CD4-positive, alpha-beta T cell (primary cell): ENCODE data around the gene TBC1D19. TPM values are rescaled to one million over a fixed set of nuclear protein-coding genes. Genes with fewer than 3 reads are reported as not detected.

Experiments
- ATAC-seq: fragments of 200-7000 bp; cut with Tn5 transposase; one replicate; pipeline ENCODE4 v1.10.0; 2022; ENCODE audit warnings: mild to moderate bottlenecking; ENCODE audit not compliant: poor library complexity
- CTCF ChIA-PET: fragments of 350-600 bp; sonication (Branson Sonifier 250); formaldehyde crosslinking; loops from one replicate; lab custom pipeline; 2021; ENCODE audit warnings: antibody characterized with exemption, inconsistent platforms; lab: Charles Lee
- POLR2A ChIA-PET: fragments of 350-600 bp; sonication (Branson Sonifier 250); formaldehyde crosslinking; loops from one replicate; lab custom pipeline; 2021; ENCODE audit warnings: antibody characterized with exemption, inconsistent platforms; lab: Charles Lee
- DNase-seq, 14 experiments: peaks; one replicate each; pipeline ENCODE4 v3.0.0-alpha.2; 2013 to 2020; ENCODE audit warnings: mixed read lengths in 2 of 14
- H3K27ac ChIP-seq, 2 donors: one replicate each; pipeline versions ENCODE4 v1.5.1 to v1.7.0; 2013; ENCODE audit warnings: low read length in 2 of 2, low read depth in 1 of 2, mild to moderate bottlenecking in 1 of 2
- H3K27me3 ChIP-seq, 2 experiments: 1 replicate in 1 of 2; 2 replicates in 1 of 2; pipeline versions ENCODE4 v1.6.1 to v1.7.0; 2013; ENCODE audit warnings: low read length in 2 of 2, control low read depth in 1 of 2, mild to moderate bottlenecking in 1 of 2, moderate library complexity in 1 of 2; ENCODE audit not compliant: insufficient read depth in 2 of 2, control insufficient read depth in 1 of 2
- H3K36me3 ChIP-seq: one replicate; pipeline ENCODE4 v1.6.1; 2013; ENCODE audit warnings: low read length, control low read depth; ENCODE audit not compliant: insufficient read depth
- H3K4me1 ChIP-seq: one replicate; pipeline ENCODE4 v1.6.1; 2013; ENCODE audit warnings: low read length, control low read depth; ENCODE audit not compliant: insufficient read depth
- H3K4me3 ChIP-seq: one replicate; pipeline ENCODE4 v1.5.1; 2013; ENCODE audit warnings: mild to moderate bottlenecking, low read length, moderate library complexity
- H3K9me3 ChIP-seq, 2 experiments: 1 replicate in 1 of 2; 2 replicates in 1 of 2; pipeline versions ENCODE4 v1.6.1 to v1.7.0; 2013; ENCODE audit warnings: low read length in 2 of 2, mild to moderate bottlenecking in 2 of 2, control low read depth in 1 of 2, moderate library complexity in 1 of 2; ENCODE audit not compliant: control insufficient read depth in 1 of 2, insufficient read depth in 1 of 2
- H3K27ac Mint-ChIP-seq: one replicate; pipeline ENCODE4 v1.8.0; 2020; ENCODE audit warnings: mixed read lengths
- H3K27me3 Mint-ChIP-seq: one replicate; pipeline ENCODE4 v1.8.0; 2021; ENCODE audit warnings: mixed read lengths
- H3K36me3 Mint-ChIP-seq: one replicate; pipeline ENCODE4 v1.8.0; 2021; ENCODE audit warnings: low read depth, mixed read lengths
- H3K4me1 Mint-ChIP-seq: one replicate; pipeline ENCODE4 v1.8.0; 2021; ENCODE audit warnings: low read depth, mixed read lengths
- H3K4me3 Mint-ChIP-seq: one replicate; pipeline ENCODE4 v1.8.0; 2020; ENCODE audit warnings: mild to moderate bottlenecking, mixed read lengths
- H3K9me3 Mint-ChIP-seq: one replicate; pipeline ENCODE4 v1.8.0; 2020; ENCODE audit warnings: mixed read lengths
- CTCF ChIP-seq: fragments of 200-600 bp; IDR thresholded peaks from one replicate; pipeline ENCODE4 v1.8.0; 2022; ENCODE audit warnings: antibody characterized with exemption, mild to moderate bottlenecking
- intact Hi-C, 2 experiments: fragments of 100-400 bp; cut with DNase I in 1 of 2; cut with micrococcal nuclease in 1 of 2; formaldehyde crosslinking; loops; one replicate each; pipeline versions ENCODE4 v1.15.1 to v1.9.0; 2023 to 2025; cut with DNase I, micrococcal nuclease
- total RNA-seq, 174 experiments: library from RNA in 2 of 174; stranded (reverse) in 2 of 174; gene quantifications; one replicate each; pipeline ENCODE4 v1.2.3 and lab custom pipeline; 2021 to 2026

Gene TBC1D19
- total RNA-seq, 2 experiments from 2014 or later = 4.0 to 4.8 TPM

- H3K4me3 Mint-ChIP-seq = no peak overlapping the region
- intact Hi-C loops = no loop called here
Observed at GRCh38 chr4:26749867-26750266, 166.0 kb downstream of the TBC1D19 start.

GRCh38 chr4:26751004-26751403 is 167.1 kb downstream of the TBC1D19 start:
- no peak for DNase-seq
- ATAC-seq = no peak
- H3K9me3 ChIP-seq = no peaks in the 10 kb centered on the region
- Mint-ChIP-seq H3K4me1 (no peaks in the 10 kb centered on the region), H3K27ac (no peak overlapping the region), H3K9me3 (no peaks in the 10 kb centered on the region), H3K36me3 (peaks cover 50% of the 10 kb centered on the region), H3K27me3 (no peaks in the 10 kb centered on the region), H3K4me3 (no peak overlapping the region)
- H3K36me3 ChIP-seq = peaks cover 11% of the 10 kb centered on the region
- no peaks in the 10 kb centered on the region for H3K27me3 ChIP-seq
- intact Hi-C loops = no loop called here
- H3K4me3 ChIP-seq = no peak overlapping the region
- ChIA-PET POLR2A (no interaction called here), CTCF (no interaction called here)
- H3K27ac ChIP-seq = no peak overlapping the region
- no peaks in the 10 kb centered on the region for H3K4me1 ChIP-seq
- no peak for TF ChIP-seq CTCF

More at GRCh38 chr4:26749867-26750266, 166.0 kb downstream of the TBC1D19 start:
- no peak for ATAC-seq
- Mint-ChIP-seq H3K27ac (no peak overlapping the region), H3K9me3 (no peaks in the 10 kb centered on the region), H3K27me3 (no peaks in the 10 kb centered on the region), H3K4me1 (no peaks in the 10 kb centered on the region), H3K36me3 (peaks cover 49% of the 10 kb centered on the region)
- CTCF ChIA-PET = no interaction called here
- Histone ChIP-seq H3K4me3 (no peak overlapping the region), H3K36me3 (peaks cover 11% of the 10 kb centered on the region), H3K9me3 (no peaks in the 10 kb centered on the region), H3K27ac (no peak overlapping the region), H3K27me3 (no peaks in the 10 kb centered on the region), H3K4me1 (no peaks in the 10 kb centered on the region)
- no peak for DNase-seq
- POLR2A ChIA-PET = no interaction called here
- no peak for TF ChIP-seq CTCF

GRCh38 chr4:26751838-26752237 is 168.0 kb downstream of the TBC1D19 start:
- H3K27ac ChIP-seq = no peak overlapping the region
- TF ChIP-seq CTCF = no peak
- ATAC-seq (no peak), DNase-seq (no peak)
- Mint-ChIP-seq H3K4me3 (no peak overlapping the region), H3K9me3 (no peaks in the 10 kb centered on the region), H3K4me1 (no peaks in the 10 kb centered on the region), H3K36me3 (peaks cover 42% of the 10 kb centered on the region), H3K27ac (no peak overlapping the region), H3K27me3 (no peaks in the 10 kb centered on the region)
- CTCF ChIA-PET = no interaction called here
- POLR2A ChIA-PET = no interaction called here
- H3K4me1 ChIP-seq = no peaks in the 10 kb centered on the region
- H3K9me3 ChIP-seq = no peaks in the 10 kb centered on the region
- H3K36me3 ChIP-seq = peaks cover 11% of the 10 kb centered on the region
- intact Hi-C loops = no loop called here
- H3K27me3 ChIP-seq = no peaks in the 10 kb centered on the region
- H3K4me3 ChIP-seq = no peak overlapping the region
